Limb (tissue), 2 donors: ENCODE results near the gene CCDC102B.
"Not testable (repeated sequence)": the region's sequence is repeated elsewhere in the genome, so short reads cannot be mapped to it uniquely, and the experiment has no call there.

Source experiments
- DNase-seq, 2 donors: peaks; one replicate each; pipeline ENCODE4 v3.0.0-alpha.2; 2016; ENCODE audit errors: extremely low spot score in 2 of 2

Gene CCDC102B

GRCh38 chr18:68826121-68826520 is 28.2 kb downstream of the CCDC102B start:
- DNase-seq, result no peak

- peak in 1 of 2 donors; percentile 36 for DNase-seq
Measured at GRCh38 chr18:68830256-68831045, 32.6 kb downstream of the CCDC102B start.

- DNase-seq, result no peak
Measured at GRCh38 chr18:68833756-68834155, 35.9 kb downstream of the CCDC102B start.

GRCh38 chr18:68837665-68838451 is 40.0 kb downstream of the CCDC102B start:
- no peak for DNase-seq

GRCh38 chr18:68839701-68840100 is 41.8 kb downstream of the CCDC102B start:
- no peak for DNase-seq

GRCh38 chr18:68840554-68841263 is 42.8 kb downstream of the CCDC102B start:
- DNase-seq, result peak in 1 of 2 donors; percentile 45

GRCh38 chr18:68841301-68841700 is 43.4 kb downstream of the CCDC102B start:
- DNase-seq, result no peak

- DNase-seq, result no peak
Measured at GRCh38 chr18:68842951-68843350, 45.1 kb downstream of the CCDC102B start.

- no peak for DNase-seq
Measured at GRCh38 chr18:68843473-68844089, 45.7 kb downstream of the CCDC102B start.

- DNase-seq, result peak in 1 of 2 donors; percentile 44
Measured at GRCh38 chr18:68847219-68847837, 49.4 kb downstream of the CCDC102B start.

GRCh38 chr18:68848242-68848641 is 50.4 kb downstream of the CCDC102B start:
- DNase-seq, result no peak

- no peak for DNase-seq
Measured at GRCh38 chr18:68854786-68855391, 57.0 kb downstream of the CCDC102B start.

- no peak for DNase-seq
Measured at GRCh38 chr18:68855491-68855890, 57.6 kb downstream of the CCDC102B start.

GRCh38 chr18:68861365-68861764 is 63.5 kb downstream of the CCDC102B start:
- DNase-seq, result no peak

GRCh38 chr18:68865021-68865420 is 67.1 kb downstream of the CCDC102B start:
- DNase-seq, result no peak

GRCh38 chr18:68865503-68865902 is 67.6 kb downstream of the CCDC102B start:
- no peak for DNase-seq

- DNase-seq, result no peak
Measured at GRCh38 chr18:68873003-68873402, 75.1 kb downstream of the CCDC102B start.

GRCh38 chr18:68874361-68874760 is 76.5 kb downstream of the CCDC102B start:
- DNase-seq, result no peak

- not testable (repeated sequence) for DNase-seq
Measured at GRCh38 chr18:68879947-68880346, 82.1 kb downstream of the CCDC102B start.

GRCh38 chr18:68887410-68887809 is 89.5 kb downstream of the CCDC102B start:
- DNase-seq, result no peak

GRCh38 chr18:68893354-68893753 is 95.5 kb downstream of the CCDC102B start:
- no peak for DNase-seq
